Gastrocnemius medialis (tissue), 4 donors: Measurements from ENCODE around the gene THEM4.

Experiments used
- POLR2A ChIP-seq, 2 donors: fragments of 450-650 bp; IDR thresholded peaks; one replicate each; pipeline ENCODE4 v1.6.1; 2017; ENCODE audit warnings: antibody characterized with exemption in 2 of 2, mild to moderate bottlenecking in 2 of 2, moderate library complexity in 2 of 2
- TF ChIP-seq, protein P1 (sequence below), 5 experiments: fragments of 450-650 bp in 3 of 5; fragments of 200-600 bp in 2 of 5; sonication (generic) in 2 of 5; IDR thresholded peaks in 4 of 5; conservative IDR thresholded peaks in 1 of 5; 1 replicate in 4 of 5; 2 replicates in 1 of 5; pipeline ENCODE4 v1.5.1; 2016 to 2019; ENCODE audit warnings: antibody characterized with exemption in 5 of 5, mild to moderate bottlenecking in 3 of 5, moderate library complexity in 3 of 5

DNA sequence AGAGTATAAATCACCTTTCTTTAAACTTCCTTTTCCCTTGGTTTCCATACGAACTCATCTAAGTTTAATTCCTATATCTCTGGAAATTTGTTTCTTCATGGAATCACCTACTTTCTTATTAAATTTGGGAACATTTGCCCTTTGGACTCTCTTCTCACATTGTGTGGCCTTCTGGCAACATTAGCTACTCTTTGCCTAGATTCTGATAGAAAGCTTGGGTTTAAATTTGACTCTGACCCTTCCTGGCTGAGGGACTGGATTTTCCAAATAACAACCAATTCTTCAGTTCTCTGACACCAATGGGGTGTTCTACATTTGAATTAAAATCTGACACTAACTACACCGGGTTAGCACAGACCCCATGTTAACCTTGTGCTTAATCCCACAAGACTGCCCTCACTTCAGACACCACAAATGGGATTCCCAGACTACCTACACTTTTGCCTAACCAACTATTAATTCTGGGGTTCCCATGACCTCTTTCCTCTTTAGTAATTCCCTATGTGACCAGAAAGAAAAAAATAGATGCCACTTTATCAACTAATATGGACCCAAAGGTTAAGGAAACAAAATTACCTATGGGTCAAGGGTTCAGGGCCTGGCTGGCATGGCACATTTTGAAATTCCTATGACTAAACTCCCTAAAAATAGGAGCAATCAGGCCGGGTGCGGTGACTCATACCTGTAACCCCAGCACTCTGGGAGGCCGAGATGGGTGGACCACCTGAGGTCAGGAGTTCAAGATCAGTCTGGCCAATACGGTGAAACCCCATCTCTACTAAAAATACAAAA, 9.7 kb upstream of the THEM4 start:
- TF ChIP-seq, protein P1, sequence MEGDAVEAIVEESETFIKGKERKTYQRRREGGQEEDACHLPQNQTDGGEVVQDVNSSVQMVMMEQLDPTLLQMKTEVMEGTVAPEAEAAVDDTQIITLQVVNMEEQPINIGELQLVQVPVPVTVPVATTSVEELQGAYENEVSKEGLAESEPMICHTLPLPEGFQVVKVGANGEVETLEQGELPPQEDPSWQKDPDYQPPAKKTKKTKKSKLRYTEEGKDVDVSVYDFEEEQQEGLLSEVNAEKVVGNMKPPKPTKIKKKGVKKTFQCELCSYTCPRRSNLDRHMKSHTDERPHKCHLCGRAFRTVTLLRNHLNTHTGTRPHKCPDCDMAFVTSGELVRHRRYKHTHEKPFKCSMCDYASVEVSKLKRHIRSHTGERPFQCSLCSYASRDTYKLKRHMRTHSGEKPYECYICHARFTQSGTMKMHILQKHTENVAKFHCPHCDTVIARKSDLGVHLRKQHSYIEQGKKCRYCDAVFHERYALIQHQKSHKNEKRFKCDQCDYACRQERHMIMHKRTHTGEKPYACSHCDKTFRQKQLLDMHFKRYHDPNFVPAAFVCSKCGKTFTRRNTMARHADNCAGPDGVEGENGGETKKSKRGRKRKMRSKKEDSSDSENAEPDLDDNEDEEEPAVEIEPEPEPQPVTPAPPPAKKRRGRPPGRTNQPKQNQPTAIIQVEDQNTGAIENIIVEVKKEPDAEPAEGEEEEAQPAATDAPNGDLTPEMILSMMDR (IDR thresholded peaks at IDR 0.05 in 4 of 5, conservative IDR thresholded peaks at IDR 0.05 in 1 of 5): no peak
- no peak for TF ChIP-seq POLR2A (IDR thresholded peaks at IDR 0.05)
